Measurements from ENCODE around the gene PARD3.

The PARD3 gene

GRCh38 chr10:34166354-34166753 is 648.7 kb downstream of the PARD3 start:
- Mint-ChIP-seq H3K36me3 (ENCODE audit: insufficient read depth) (no peaks in the 10 kb centered on the region), H3K4me3 (no peak overlapping the region), H3K9me3 (peaks cover 0 to 2% of the 10 kb centered on the region in 2 donors), H3K27ac (no peak overlapping the region), H3K27me3 (no peaks in the 10 kb centered on the region), H3K4me1 (ENCODE audit: low read depth in 2 of 2) (no peaks in the 10 kb centered on the region)
- DNase-seq (no peak), ATAC-seq (replicated peaks) (no peak)

- H3K27me3 Mint-ChIP-seq: no peaks in the 10 kb centered on the region
- DNase-seq: no peak
- no peaks in the 10 kb centered on the region for H3K9me3 Mint-ChIP-seq
- ATAC-seq (replicated peaks): no peak
- no peak overlapping the region for H3K27ac Mint-ChIP-seq
- no peaks in the 10 kb centered on the region for H3K36me3 Mint-ChIP-seq (ENCODE audit: insufficient read depth)
- no peak overlapping the region for H3K4me3 Mint-ChIP-seq
- H3K4me1 Mint-ChIP-seq (ENCODE audit: low read depth in 2 of 2): no peaks in the 10 kb centered on the region
Observed at GRCh38 chr10:34164029-34164428, 651.1 kb downstream of the PARD3 start.

GRCh38 chr10:34163075-34163905 is 651.8 kb downstream of the PARD3 start:
- H3K36me3 Mint-ChIP-seq (ENCODE audit: insufficient read depth): no peaks in the 10 kb centered on the region
- DNase-seq (no peak), ATAC-seq (replicated peaks) (no peak)
- no peak overlapping the region for H3K27ac Mint-ChIP-seq
- H3K4me3 Mint-ChIP-seq: no peak overlapping the region
- no peaks in the 10 kb centered on the region for H3K9me3 Mint-ChIP-seq
- no peaks in the 10 kb centered on the region for H3K27me3 Mint-ChIP-seq
- H3K4me1 Mint-ChIP-seq (ENCODE audit: low read depth in 2 of 2): no peaks in the 10 kb centered on the region

GRCh38 chr10:34161777-34162370 is 653.2 kb downstream of the PARD3 start:
- Mint-ChIP-seq H3K4me1 (ENCODE audit: low read depth in 2 of 2) (no peaks in the 10 kb centered on the region), H3K36me3 (ENCODE audit: insufficient read depth) (no peaks in the 10 kb centered on the region), H3K9me3 (no peaks in the 10 kb centered on the region), H3K4me3 (no peak overlapping the region), H3K27ac (no peak overlapping the region), H3K27me3 (no peaks in the 10 kb centered on the region)
- no peak for DNase-seq
- no peak for ATAC-seq (replicated peaks)

- H3K27ac Mint-ChIP-seq: no peak overlapping the region
- ATAC-seq (replicated peaks) (no peak), DNase-seq (no peak)
- H3K4me3 Mint-ChIP-seq: no peak overlapping the region
- H3K27me3 Mint-ChIP-seq: no peaks in the 10 kb centered on the region
- H3K36me3 Mint-ChIP-seq (ENCODE audit: insufficient read depth): no peaks in the 10 kb centered on the region
- no peaks in the 10 kb centered on the region for H3K4me1 Mint-ChIP-seq (ENCODE audit: low read depth in 2 of 2)
- no peaks in the 10 kb centered on the region for H3K9me3 Mint-ChIP-seq
Observed at GRCh38 chr10:34160595-34160994, 654.5 kb downstream of the PARD3 start.

GRCh38 chr10:34157501-34157900 is 657.6 kb downstream of the PARD3 start:
- Mint-ChIP-seq H3K4me3 (no peak overlapping the region), H3K27ac (no peak overlapping the region), H3K9me3 (no peaks in the 10 kb centered on the region), H3K36me3 (ENCODE audit: insufficient read depth) (no peaks in the 10 kb centered on the region), H3K27me3 (no peaks in the 10 kb centered on the region), H3K4me1 (ENCODE audit: low read depth in 2 of 2) (no peaks in the 10 kb centered on the region)
- ATAC-seq (replicated peaks) (no peak), DNase-seq (no peak)

GRCh38 chr10:34156781-34157425 is 658.2 kb downstream of the PARD3 start:
- no peak for ATAC-seq (replicated peaks)
- no peak for DNase-seq
- H3K9me3 Mint-ChIP-seq: no peaks in the 10 kb centered on the region
- H3K4me3 Mint-ChIP-seq: no peak overlapping the region
- no peaks in the 10 kb centered on the region for H3K4me1 Mint-ChIP-seq (ENCODE audit: low read depth in 2 of 2)
- no peak overlapping the region for H3K27ac Mint-ChIP-seq
- no peaks in the 10 kb centered on the region for H3K27me3 Mint-ChIP-seq
- H3K36me3 Mint-ChIP-seq (ENCODE audit: insufficient read depth): no peaks in the 10 kb centered on the region

GRCh38 chr10:34155812-34156211 is 659.3 kb downstream of the PARD3 start:
- Mint-ChIP-seq H3K4me3 (no peak overlapping the region), H3K36me3 (ENCODE audit: insufficient read depth) (no peaks in the 10 kb centered on the region), H3K9me3 (no peaks in the 10 kb centered on the region), H3K4me1 (ENCODE audit: low read depth in 2 of 2) (no peaks in the 10 kb centered on the region), H3K27ac (no peak overlapping the region), H3K27me3 (no peaks in the 10 kb centered on the region)
- no peak for ATAC-seq (replicated peaks)
- no peak for DNase-seq

GRCh38 chr10:34154383-34154900 is 660.7 kb downstream of the PARD3 start:
- ATAC-seq (replicated peaks): no peak
- DNase-seq: no peak
- Mint-ChIP-seq H3K9me3 (no peaks in the 10 kb centered on the region), H3K36me3 (ENCODE audit: insufficient read depth) (no peaks in the 10 kb centered on the region), H3K27ac (no peak overlapping the region), H3K4me1 (ENCODE audit: low read depth in 2 of 2) (no peaks in the 10 kb centered on the region), H3K27me3 (no peaks in the 10 kb centered on the region), H3K4me3 (no peak overlapping the region)

GRCh38 chr10:34153663-34154382 is 661.3 kb downstream of the PARD3 start:
- no peaks in the 10 kb centered on the region for H3K36me3 Mint-ChIP-seq (ENCODE audit: insufficient read depth)
- ATAC-seq (replicated peaks): no peak
- H3K9me3 Mint-ChIP-seq: no peaks in the 10 kb centered on the region
- no peaks in the 10 kb centered on the region for H3K4me1 Mint-ChIP-seq (ENCODE audit: low read depth in 2 of 2)
- H3K27ac Mint-ChIP-seq: no peak overlapping the region
- H3K27me3 Mint-ChIP-seq: no peaks in the 10 kb centered on the region
- no peak for DNase-seq
- no peak overlapping the region for H3K4me3 Mint-ChIP-seq

- no peaks in the 10 kb centered on the region for H3K36me3 Mint-ChIP-seq (ENCODE audit: insufficient read depth)
- H3K4me3 Mint-ChIP-seq: no peak overlapping the region
- H3K4me1 Mint-ChIP-seq (ENCODE audit: low read depth in 2 of 2): no peaks in the 10 kb centered on the region
- ATAC-seq (replicated peaks) (no peak), DNase-seq (no peak)
- no peaks in the 10 kb centered on the region for H3K9me3 Mint-ChIP-seq
- H3K27me3 Mint-ChIP-seq: no peaks in the 10 kb centered on the region
- H3K27ac Mint-ChIP-seq: no peak overlapping the region
Observed at GRCh38 chr10:34152434-34152833, 662.7 kb downstream of the PARD3 start.

GRCh38 chr10:34151931-34152330 is 663.2 kb downstream of the PARD3 start:
- no peaks in the 10 kb centered on the region for H3K9me3 Mint-ChIP-seq
- no peaks in the 10 kb centered on the region for H3K36me3 Mint-ChIP-seq (ENCODE audit: insufficient read depth)
- ATAC-seq (replicated peaks) (no peak), DNase-seq (no peak)
- no peak overlapping the region for H3K4me3 Mint-ChIP-seq
- no peaks in the 10 kb centered on the region for H3K4me1 Mint-ChIP-seq (ENCODE audit: low read depth in 2 of 2)
- no peak overlapping the region for H3K27ac Mint-ChIP-seq
- H3K27me3 Mint-ChIP-seq: no peaks in the 10 kb centered on the region

GRCh38 chr10:34151481-34151880 is 663.6 kb downstream of the PARD3 start:
- no peaks in the 10 kb centered on the region for H3K4me1 Mint-ChIP-seq (ENCODE audit: low read depth in 2 of 2)
- no peaks in the 10 kb centered on the region for H3K9me3 Mint-ChIP-seq
- no peak for ATAC-seq (replicated peaks)
- H3K36me3 Mint-ChIP-seq (ENCODE audit: insufficient read depth): no peaks in the 10 kb centered on the region
- no peak for DNase-seq
- H3K4me3 Mint-ChIP-seq: no peak overlapping the region
- no peak overlapping the region for H3K27ac Mint-ChIP-seq
- no peaks in the 10 kb centered on the region for H3K27me3 Mint-ChIP-seq

Data from effector memory CD8-positive, alpha-beta T cell (primary cell).